ENCODE results near the gene ZNF101.

DNA sequence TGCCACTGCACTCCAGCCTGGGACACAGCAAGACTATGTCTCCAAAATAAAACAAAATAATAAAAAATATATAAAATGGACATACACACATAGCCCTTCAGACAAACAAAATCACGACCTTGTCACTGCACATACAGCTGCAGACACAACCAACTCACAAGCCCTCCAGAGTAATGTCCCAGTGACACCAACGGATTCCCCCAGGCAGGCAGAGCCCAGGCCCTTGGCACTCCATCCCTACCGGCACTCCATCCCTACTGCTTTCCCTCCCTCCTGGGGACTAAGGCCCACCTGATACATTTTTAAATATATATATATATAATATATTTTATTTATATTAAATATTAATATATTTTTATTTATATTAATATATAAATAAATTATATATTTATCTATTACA, 18.5 kb downstream of the ZNF101 start:
- TF ChIP-seq CTCF (IDR thresholded peaks at IDR 0.05) (no peak), POLR2A (IDR thresholded peaks at IDR 0.05) (no peak)

All from testis (tissue), 2 donors.